ENCODE data around the gene DOP1B.

GRCh38 chr21:36127977-36128376 lies 28.6 kb upstream of the DOP1B start:
- peak in 1 of 6 experiments; percentile 7 for TF ChIP-seq CTCF (IDR thresholded peaks at IDR 0.05)
- TF ChIP-seq POLR2A (IDR thresholded peaks at IDR 0.05): no peak

All from Peyer's patch (tissue), 4 donors.